PFSK-1 (cell line): Measurements from ENCODE around the gene VSNL1.

ENCODE experiments used
- POLR2AphosphoS5 ChIP-seq: IDR thresholded peaks from 2 replicates; pipeline ENCODE4 v1.6.1; 2012; ENCODE audit warnings: low read depth, mild to moderate bottlenecking, control low read depth, low read length, moderate library complexity
- SIN3A ChIP-seq: IDR thresholded peaks from 2 replicates; pipeline ENCODE4 v1.6.1; 2012; ENCODE audit warnings: mild to moderate bottlenecking, low read length, moderate library complexity, borderline replicate concordance; ENCODE audit not compliant: insufficient read depth
- TAF1 ChIP-seq: IDR thresholded peaks from 2 replicates; pipeline ENCODE4 v1.6.1; 2012; ENCODE audit warnings: low read length, control low read depth, borderline replicate concordance; ENCODE audit not compliant: insufficient read depth
- TF ChIP-seq, protein P1 (sequence below), 2 experiments: IDR thresholded peaks; 2 replicates each; pipeline versions ENCODE4 v1.6.1 to v1.8.0; 2011 to 2012; ENCODE audit warnings: low read depth in 2 of 2, low read length in 2 of 2, control low read depth in 1 of 2, inconsistent platforms in 1 of 2, mild to moderate bottlenecking in 1 of 2, moderate library complexity in 1 of 2; ENCODE audit not compliant: insufficient read depth in 1 of 2

DNA sequence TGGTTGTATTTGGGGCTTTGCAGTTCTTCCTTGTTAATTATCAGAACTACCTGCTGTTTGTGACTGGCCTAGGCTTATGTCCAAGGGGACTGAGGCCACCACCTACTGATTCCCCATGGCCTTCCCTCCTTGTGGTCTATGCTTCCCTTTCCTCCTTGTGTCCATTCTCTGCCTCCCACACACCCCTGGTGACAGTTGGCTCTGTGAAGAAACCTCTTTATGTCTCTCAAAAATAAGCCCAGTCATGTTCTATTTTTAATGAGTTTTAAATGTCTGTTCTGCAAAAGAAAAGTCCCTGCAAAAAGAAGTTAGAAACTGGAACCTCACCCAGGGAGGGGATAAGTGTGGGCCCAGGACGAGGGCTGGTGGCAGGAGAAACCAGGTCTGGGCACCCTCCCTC is 108.1 kb downstream of the VSNL1 start:
- TF ChIP-seq SIN3A (no peak), POLR2AphosphoS5 (no peak), TAF1 (no peak)
- TF ChIP-seq, protein P1, sequence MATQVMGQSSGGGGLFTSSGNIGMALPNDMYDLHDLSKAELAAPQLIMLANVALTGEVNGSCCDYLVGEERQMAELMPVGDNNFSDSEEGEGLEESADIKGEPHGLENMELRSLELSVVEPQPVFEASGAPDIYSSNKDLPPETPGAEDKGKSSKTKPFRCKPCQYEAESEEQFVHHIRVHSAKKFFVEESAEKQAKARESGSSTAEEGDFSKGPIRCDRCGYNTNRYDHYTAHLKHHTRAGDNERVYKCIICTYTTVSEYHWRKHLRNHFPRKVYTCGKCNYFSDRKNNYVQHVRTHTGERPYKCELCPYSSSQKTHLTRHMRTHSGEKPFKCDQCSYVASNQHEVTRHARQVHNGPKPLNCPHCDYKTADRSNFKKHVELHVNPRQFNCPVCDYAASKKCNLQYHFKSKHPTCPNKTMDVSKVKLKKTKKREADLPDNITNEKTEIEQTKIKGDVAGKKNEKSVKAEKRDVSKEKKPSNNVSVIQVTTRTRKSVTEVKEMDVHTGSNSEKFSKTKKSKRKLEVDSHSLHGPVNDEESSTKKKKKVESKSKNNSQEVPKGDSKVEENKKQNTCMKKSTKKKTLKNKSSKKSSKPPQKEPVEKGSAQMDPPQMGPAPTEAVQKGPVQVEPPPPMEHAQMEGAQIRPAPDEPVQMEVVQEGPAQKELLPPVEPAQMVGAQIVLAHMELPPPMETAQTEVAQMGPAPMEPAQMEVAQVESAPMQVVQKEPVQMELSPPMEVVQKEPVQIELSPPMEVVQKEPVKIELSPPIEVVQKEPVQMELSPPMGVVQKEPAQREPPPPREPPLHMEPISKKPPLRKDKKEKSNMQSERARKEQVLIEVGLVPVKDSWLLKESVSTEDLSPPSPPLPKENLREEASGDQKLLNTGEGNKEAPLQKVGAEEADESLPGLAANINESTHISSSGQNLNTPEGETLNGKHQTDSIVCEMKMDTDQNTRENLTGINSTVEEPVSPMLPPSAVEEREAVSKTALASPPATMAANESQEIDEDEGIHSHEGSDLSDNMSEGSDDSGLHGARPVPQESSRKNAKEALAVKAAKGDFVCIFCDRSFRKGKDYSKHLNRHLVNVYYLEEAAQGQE (IDR thresholded peaks at IDR 0.05; ENCODE audit: insufficient read depth in 1 of 2, low read depth in 2 of 2, low read length in 2 of 2) = no peak
